HS-27A (cell line): ENCODE data around the gene CASP6.

ENCODE experiments used
- DNase-seq: peaks from one replicate; pipeline ENCODE4 v3.0.0-alpha.2; 2012; ENCODE audit warnings: low read depth, missing footprints

CASP6 gene

DNA sequence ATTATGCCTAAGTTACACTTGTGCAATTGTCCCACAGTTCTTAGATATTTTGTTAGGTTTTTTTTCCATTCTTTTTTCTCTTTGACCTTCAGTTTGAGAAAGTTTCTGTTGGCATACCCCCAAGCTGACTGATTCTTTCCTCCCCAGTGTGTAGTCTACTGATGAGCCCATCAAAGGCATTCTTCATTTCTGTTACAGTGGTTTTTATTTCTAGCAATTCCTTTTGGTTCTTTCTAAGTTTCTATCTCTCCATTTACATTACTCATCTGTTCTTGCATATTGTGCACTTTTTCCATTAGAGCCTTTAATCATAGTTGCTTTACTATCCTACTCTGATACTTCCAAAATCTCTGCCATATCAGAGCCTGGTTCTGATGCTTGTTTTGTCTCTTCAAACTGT lies 31.9 kb downstream of the CASP6 start:
- DNase-seq = no peak

DNA sequence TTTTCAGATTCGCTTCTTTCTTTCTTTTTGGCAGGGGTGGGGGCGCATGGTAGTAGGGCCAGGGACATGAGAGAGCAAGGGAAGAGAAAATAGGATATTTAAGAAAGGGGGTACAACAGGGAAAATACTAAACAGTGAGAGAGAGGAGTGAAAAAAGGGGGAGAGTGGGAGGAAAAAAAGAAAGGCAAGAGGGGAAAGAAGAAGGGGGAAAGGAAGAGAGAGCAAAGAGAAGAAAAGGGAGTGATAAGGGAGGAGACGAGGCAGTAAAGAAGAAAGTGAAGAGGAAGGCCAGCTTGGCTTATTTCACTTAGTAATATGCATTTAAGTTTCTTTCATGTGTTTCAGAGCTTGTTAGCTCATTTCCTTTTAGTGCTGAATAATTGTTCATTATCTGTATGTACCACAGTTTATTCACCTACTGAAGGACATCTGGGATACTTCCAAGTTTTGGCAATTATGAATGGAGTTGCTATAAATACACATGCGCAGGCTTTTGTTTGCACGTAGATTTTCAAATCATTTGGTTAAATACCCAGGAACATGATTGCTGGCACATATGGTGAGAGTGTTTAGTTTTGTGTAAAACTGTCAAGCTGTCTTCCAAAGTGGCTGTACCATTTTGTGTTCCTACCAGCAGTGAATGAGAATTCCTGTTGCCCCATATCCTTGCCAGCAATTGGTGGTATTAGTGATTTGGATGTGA lies 37.3 kb downstream of the CASP6 start:
- no peak for DNase-seq

DNA sequence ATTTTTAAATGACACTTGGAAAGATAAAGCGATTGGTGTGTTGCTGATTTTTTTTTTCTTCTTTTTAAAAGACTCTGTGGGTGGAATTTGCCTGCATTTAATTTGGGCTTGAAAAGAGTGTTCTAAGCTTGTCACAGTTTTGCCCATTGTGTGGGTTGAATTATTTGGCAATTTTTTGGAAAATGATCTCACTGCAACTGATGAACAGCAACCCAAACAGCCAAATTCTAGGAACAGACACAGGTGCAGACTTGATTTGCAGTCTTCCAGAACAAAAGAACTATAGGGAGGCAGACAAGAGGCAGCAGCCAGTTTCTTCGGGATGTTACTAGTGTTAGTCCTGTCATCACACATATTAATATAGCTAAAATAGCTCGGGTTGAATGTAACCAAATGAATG lies 40.5 kb downstream of the CASP6 start:
- no peak for DNase-seq

DNA sequence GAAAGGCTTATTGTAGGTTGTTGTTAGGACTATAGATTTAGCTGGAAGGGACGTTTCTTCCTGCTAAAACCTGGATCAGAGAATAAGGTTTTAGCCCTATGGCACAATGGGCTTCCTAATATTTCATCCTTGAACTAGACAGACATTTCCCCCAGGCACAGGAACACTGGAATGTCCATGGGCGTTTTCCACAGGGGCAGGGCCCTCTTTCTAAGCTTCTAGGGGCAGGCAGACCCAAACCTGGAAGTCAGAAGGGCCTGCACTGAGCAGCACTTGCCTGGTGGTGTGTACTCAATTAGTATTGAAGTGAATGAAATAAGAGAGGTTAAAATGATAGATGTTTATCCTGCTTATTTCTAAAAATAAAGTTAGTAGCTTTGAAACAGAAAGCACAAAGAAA lies 41.1 kb downstream of the CASP6 start:
- no peak for DNase-seq

DNA sequence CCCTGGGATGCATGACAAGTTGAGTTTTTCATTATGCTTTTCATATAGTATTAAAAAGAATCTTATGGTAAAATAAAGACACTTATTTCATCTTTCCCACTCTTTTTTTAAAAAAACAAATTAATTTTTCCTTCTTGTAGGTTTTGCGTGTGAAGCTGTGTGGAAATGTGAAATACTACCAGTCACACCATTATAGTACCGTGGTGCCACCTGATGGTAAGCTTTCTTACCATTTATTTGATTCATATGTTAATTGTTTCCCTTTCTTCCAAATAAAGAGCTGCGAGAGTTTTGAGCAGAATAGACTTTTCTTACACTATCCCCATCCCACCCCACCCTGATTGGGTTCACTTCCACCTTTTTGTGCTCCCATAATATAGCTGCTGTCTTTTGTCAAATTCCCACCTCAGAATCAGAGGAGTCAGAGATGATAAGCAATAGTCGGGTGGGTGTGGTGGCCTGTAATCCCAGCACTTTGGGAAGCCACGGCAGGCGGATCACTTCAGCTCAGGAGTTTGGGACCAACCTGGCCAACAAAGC lies 44.3 kb downstream of the CASP6 start:
- DNase-seq = no peak

DNA sequence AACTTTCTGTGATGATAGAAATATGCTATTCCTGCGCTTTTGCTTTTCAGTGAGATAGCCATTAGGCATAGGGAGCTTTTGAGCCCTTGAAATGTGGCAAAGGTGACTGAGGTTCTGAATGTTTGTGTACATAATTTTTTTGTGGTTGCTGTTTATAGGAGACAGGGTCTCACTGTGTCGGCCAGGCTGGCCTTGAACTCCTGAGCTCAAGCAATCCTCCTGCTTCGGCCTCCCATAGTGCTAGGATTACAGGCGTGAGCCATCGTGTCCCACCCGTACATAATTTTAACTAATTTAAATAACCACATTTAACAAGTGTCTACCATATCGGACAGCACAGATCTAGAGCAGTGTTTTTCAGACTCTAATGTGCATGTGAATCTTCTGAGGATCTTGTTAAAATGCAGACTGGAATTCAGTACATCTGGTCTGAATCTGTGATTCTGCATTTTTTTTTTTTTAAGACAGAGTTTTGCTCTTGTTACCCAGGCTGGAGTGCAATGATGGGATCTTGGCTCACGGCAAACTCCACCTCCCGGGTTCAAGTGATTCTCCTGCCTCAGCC lies 45.3 kb downstream of the CASP6 start:
- no peak for DNase-seq

DNA sequence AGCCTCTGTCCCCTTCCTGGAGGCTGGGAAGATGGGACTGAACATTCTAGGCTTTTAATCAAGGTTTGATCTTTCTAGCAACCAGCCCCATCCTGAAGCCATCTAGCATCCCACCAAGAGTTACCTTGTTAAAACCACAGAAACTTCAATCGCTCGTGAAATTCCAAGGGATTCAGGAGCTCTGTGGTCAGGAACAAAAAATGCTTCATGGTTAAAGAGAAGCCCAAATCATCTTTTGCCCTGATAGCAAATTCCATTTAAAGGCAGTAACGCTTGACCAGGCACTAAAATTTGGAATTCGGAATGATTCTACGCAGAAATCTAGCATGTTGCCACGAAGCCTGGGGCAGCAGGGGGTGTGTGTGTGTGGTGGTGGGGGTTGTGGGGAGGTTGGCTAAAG lies 47.8 kb downstream of the CASP6 start:
- no peak for DNase-seq

DNA sequence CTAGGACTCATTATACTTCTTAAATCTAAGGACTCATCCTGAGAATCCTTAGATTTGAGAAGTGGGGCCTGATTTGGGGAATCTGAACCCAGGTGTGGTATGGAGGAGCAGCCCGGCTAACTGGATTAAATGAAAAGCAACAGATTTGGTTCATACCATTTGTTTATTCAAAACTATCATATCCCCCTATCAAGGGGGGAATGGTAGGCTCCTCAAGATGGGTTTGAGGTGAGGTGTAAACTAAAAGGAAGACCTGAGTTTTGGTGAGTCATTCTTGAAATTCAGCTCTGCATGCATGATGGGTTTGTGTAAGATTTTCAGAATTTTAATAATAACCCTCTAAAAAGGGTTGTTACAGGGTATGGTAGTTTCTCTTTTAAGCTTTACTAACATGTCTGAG lies 53.4 kb downstream of the CASP6 start:
- DNase-seq = no peak

DNA sequence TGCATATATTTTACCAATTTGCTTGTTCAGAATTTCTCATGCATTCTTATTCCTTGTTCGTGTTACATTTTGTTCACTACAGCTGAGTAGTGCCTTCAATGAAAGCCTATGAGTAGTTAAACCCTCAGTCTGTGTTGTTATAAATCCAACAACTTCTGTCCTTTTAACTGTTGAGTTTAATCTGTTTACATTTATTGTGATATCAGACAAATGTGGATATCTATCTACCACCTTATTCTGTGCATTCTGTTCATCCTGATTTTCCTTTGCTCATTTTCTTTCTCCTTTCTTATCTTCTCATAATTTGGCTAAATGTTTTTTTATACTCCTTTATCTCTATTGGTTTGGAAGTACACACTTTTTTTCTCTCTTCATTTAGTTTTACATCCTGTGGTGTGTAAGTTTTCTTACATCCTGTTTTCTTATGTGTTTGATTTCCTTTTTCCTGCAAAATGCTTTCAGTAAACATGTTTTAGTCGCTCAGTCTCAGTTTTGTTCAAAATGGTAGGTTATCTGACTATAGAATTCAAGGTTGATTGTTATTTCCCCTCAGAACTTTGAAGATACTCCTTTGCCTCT lies 54.2 kb downstream of the CASP6 start:
- DNase-seq = no peak

DNA sequence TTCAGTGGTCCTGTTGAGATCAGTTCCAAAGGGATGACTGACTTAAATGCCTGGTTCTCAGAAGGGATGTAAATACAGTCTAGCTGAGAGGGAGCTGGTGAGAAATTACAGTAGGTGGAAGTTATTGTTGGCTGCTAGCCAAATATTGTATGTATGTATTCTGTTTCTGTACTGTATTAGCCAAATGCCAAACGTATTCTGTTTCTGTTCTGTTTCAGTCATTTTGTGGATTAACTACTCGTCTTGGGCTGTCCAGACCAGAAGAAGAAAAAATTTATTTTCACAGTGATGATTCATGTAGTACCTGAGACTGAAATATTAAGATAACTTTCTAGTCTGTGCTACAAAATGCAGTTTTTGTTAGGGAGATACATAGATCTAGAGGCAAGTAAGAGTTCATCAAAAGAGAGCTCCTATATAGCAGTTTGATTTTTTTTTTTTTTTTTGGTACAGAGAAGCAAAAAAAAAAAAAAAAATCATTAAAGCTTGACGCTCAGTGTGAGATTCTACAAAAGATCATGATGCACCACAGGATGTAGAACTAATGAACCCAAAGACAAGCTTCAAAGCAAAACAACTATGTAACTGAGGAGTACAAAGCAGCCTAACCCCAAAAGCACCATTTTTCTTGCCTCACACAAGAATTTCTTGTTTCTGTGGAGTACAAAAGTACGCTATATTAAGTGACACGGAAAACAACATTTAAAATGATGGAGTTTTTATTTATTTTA lies 54.8 kb downstream of the CASP6 start:
- no peak for DNase-seq

DNA sequence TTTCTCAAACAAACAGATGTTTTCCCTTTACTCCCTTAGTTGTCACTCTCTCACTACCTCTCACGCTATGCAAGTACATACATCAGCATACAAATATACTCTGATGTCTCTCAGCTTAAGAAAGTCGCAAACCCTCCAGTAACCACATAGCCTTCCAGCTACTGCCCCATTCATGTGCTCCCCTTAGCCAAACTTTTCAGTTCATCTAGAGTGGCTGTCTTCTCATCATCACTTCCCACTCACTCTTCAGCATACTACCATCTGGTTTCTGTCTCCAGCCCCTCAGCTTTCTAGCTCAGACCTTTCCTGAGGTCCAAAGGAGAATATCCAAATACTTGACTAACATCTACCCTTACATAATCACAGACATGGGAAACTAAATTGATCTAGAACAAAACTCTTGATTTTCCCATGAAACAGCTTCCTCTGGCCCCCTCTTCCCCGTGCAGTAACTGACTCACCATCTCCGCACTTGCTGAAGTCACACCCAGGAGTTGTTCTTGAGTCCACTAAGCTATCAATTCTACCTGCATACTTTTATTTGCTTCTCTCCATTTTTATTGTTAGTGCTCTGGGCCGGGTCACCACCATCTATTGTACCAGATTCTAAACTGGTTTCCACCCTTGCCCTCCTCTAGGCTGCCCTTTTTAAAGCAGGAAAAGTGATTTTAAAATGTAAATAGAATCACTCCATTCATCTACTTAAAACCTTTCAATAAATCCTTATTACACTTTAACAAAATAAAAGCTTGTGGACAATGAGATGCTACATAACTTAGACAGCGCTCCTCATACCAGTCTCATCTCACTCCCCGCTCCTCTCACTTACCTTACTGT lies 57.2 kb downstream of the CASP6 start:
- DNase-seq = no peak

DNA sequence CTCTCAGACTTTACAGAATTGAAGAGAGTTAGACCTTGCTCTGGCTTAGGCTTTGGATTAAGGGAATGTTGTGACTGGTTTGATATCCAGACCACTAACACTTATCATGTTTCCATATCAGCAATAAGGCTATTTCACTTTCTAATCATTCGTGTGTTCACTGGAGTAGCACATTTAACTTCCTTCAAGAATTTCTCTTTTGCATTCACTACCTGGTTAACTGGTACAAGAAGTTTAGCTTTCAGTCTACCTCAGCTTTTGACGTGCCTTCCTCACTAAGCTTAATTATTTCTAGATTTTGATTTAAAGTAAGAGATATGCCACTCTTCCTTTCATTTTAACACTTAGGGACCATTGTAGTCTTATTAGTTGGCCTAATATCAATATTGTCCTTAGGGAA lies 62.6 kb downstream of the CASP6 start:
- no peak for DNase-seq
